ENCODE data around the gene DEUP1.

DNA sequence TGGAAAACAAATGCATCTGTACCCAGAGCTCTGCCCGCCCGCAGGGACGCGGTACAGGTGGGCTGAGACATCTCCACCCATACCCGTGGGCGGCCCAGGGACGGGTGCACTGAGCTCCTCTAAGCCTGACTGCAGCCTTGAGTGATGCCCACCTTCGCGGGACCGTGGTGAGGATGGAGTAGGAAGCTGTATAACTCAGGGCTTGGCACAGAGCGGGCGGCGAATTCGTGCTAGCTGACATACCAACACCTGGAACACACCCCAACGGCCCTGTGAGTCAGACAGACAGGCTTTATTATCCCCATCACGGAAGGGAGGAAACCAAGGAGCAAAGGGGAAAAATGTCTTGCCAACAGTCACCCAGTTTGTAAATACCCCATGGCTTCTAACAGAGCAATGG, 150.7 kb downstream of the DEUP1 start:
- no peak for TF ChIP-seq POLR2A (IDR thresholded peaks at IDR 0.05)
- TF ChIP-seq, protein P1, sequence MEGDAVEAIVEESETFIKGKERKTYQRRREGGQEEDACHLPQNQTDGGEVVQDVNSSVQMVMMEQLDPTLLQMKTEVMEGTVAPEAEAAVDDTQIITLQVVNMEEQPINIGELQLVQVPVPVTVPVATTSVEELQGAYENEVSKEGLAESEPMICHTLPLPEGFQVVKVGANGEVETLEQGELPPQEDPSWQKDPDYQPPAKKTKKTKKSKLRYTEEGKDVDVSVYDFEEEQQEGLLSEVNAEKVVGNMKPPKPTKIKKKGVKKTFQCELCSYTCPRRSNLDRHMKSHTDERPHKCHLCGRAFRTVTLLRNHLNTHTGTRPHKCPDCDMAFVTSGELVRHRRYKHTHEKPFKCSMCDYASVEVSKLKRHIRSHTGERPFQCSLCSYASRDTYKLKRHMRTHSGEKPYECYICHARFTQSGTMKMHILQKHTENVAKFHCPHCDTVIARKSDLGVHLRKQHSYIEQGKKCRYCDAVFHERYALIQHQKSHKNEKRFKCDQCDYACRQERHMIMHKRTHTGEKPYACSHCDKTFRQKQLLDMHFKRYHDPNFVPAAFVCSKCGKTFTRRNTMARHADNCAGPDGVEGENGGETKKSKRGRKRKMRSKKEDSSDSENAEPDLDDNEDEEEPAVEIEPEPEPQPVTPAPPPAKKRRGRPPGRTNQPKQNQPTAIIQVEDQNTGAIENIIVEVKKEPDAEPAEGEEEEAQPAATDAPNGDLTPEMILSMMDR (IDR thresholded peaks at IDR 0.05) = no peak

Measured in uterus (tissue), 2 donors.